Measurements from ENCODE around the gene ZFP36.
A peak's percentile ranks its signal among the peaks of the same experiment; 100 is the strongest.
"Not testable (repeated sequence)": the region's sequence is repeated elsewhere in the genome, so short reads cannot be mapped to it uniquely, and the experiment has no call there.

The ZFP36 gene

GRCh38 chr19:39445196-39446111, 38.8 kb downstream of the ZFP36 start, which contains the start of gene SUPT5H:
TSS of gene SUPT5H (plus strand) at chr19:39445582. CDS start at chr19:39445891, 309 bp downstream.
- peak; percentile 93 to 96 for DNase-seq (ENCODE audit: low read depth in 2 of 2)

- no peak for DNase-seq (ENCODE audit: low read depth in 2 of 2)
Observed at GRCh38 chr19:39446365-39447084, 39.9 kb downstream of the ZFP36 start.

GRCh38 chr19:39448271-39448670, 41.6 kb downstream of the ZFP36 start:
- DNase-seq (ENCODE audit: low read depth in 2 of 2): no peak

- no peak for DNase-seq (ENCODE audit: low read depth in 2 of 2)
Observed at GRCh38 chr19:39449116-39449797, 42.6 kb downstream of the ZFP36 start.

- DNase-seq (ENCODE audit: low read depth in 2 of 2): not testable (repeated sequence)
Observed at GRCh38 chr19:39451257-39451656, 44.6 kb downstream of the ZFP36 start.

Measured in stimulated activated CD8-positive, alpha-beta memory T cell treated with anti-CD3 and anti-CD28 coated beads, Interleukin-15, amount 100 ng/mL, for 4 hours (primary cell).